Psoas muscle (tissue), 8 donors: Measurements from ENCODE around the gene MAGI2. TPM values are rescaled to one million over a fixed set of nuclear protein-coding genes. Genes with fewer than 3 reads are reported as not detected.

Experiments
- ATAC-seq, 4 donors: fragments of 200-7000 bp; cut with Tn5 transposase; one replicate each; pipeline ENCODE4 v1.9.1; 2020; ENCODE audit warnings: moderate library complexity in 3 of 4, mild to moderate bottlenecking in 2 of 4
- DNase-seq, 2 donors: peaks; one replicate each; pipeline ENCODE4 v3.0.0-alpha.2; 2020
- H3K27ac ChIP-seq: fragments of 200-600 bp; one replicate; pipeline ENCODE4 v1.8.0; 2022
- H3K27me3 ChIP-seq, 3 donors: fragments of 200-600 bp in 1 of 3; one replicate each; pipeline versions ENCODE4 v1.6.1 to v1.8.0; 2013 to 2022; ENCODE audit warnings: low read length in 2 of 3, mild to moderate bottlenecking in 2 of 3, moderate library complexity in 1 of 3; ENCODE audit not compliant: insufficient read depth in 3 of 3
- H3K36me3 ChIP-seq, 2 donors: fragments of 200-600 bp in 1 of 2; one replicate each; pipeline versions ENCODE4 v1.6.1 to v1.8.0; 2013 to 2022; ENCODE audit warnings: low read depth in 1 of 2, mild to moderate bottlenecking in 1 of 2, moderate library complexity in 1 of 2; ENCODE audit not compliant: insufficient read depth in 1 of 2
- H3K4me1 ChIP-seq: fragments of 200-600 bp; one replicate; pipeline ENCODE4 v1.8.0; 2022
- H3K4me3 ChIP-seq: fragments of 200-600 bp; one replicate; pipeline ENCODE4 v1.8.0; 2022; ENCODE audit warnings: mild to moderate bottlenecking
- H3K9me3 ChIP-seq: fragments of 200-600 bp; one replicate; pipeline ENCODE4 v1.8.0; 2022
- WGBS, 3 donors: extraction: QIAGEN DNeasy Blood & Tissue Kit; methylation state at CpG; one replicate each; pipeline versions ENCODE4 v1.1.6 to v1.1.7; 2013; 5-methylcytosine and 5-hydroxymethylcytosine counted together
- intact Hi-C, 2 donors: fragments of 100-400 bp; cut with DNase I; formaldehyde crosslinking; loops; one replicate each; pipeline versions ENCODE4 v1.11.0 to v1.14.2; 2022
- polyA plus RNA-seq, 3 donors: library from polyadenylated mRNA; stranded (reverse); fragments of 200-250 nt; gene quantifications; one replicate each; pipeline ENCODE4 v1.2.3, GENCODE V29; 2013
- total RNA-seq, 4 donors: library from RNA; stranded (reverse); fragmentation: NEBNext Ultra II Directional in 2 of 4; extraction: Animal tissue kit (Norgen Biotek cat#: 25700) in 2 of 4; gene quantifications; one replicate each; pipeline versions ENCODE4 v1.2.1 to v1.2.4, GENCODE V29; 2021 to 2023
- TF ChIP-seq, protein P1 (sequence below): fragments of 200-600 bp; IDR thresholded peaks from one replicate; pipeline ENCODE4 v1.8.0; 2022; ENCODE audit warnings: antibody characterized with exemption
- donor health status: healthy with polysubstance abuse.
- donor health status: DM: no; HTN: no; CAD: no; lungs with moderate emphysema.
- donor health status: Bipolar disorder and iron deficiency.
- donor health status: healthy.
- donor health status: DM: yes; HTN: yes; CAD: no.
- donor health status: DM: no; HTN: no; CAD: no.
- donor health status: DM: no; HTN: no; CAD: no.
- donor health status: DM: yes; HTN: yes; CAD: no.

Gene MAGI2
- total and polyA plus RNA-seq, 7 donors: 0.46 to 2.5 (median 1.4) TPM

DNA sequence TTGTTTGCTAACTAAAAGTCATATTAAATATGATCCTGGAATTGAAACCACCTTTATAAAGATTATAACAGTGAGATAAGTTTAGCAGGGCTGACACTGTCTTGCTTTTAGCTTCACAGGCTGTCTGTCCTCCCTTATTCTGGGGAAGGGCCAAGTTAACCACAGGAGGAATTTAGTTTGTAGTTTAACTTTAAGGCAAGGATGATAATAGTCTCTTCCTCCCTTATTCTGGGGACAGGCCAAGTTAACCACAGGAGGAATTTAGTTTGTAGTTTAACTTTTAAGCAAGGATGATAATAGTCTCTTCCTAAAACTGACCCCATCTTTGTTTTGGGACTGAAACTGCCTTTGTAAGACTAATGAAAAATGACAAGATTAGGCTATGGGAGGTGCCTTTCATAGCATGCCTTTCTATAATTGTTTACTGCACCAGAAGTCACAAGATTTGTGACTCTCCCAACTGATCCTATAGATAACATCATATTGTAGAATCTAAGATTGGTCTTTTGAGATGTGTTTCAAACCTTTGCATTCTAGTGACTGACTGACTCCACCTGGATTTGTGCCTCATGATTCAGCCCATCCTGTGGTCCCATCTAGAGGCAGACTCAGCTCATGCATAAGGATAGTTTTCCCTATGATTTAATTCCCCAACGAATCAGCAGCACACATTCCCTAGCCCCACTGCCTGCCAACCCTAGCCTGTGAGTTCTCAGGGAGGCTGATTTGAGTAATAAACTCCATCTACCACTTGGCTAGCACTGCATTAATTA is 212.0 kb downstream of the MAGI2 start:
- H3K27me3 ChIP-seq: no peaks in the 10 kb centered on the region
- no peaks in the 10 kb centered on the region for H3K4me1 ChIP-seq
- no peaks in the 10 kb centered on the region for H3K9me3 ChIP-seq
- no peaks in the 10 kb centered on the region for H3K36me3 ChIP-seq
- H3K4me3 ChIP-seq: no peak overlapping the region
- WGBS, 3 donors: 56 to 68% (median 64%) methylated on average over 1 of the region's 1 CpG
- no peak overlapping the region for H3K27ac ChIP-seq
- intact Hi-C loops: no loop called here
- TF ChIP-seq, protein P1, sequence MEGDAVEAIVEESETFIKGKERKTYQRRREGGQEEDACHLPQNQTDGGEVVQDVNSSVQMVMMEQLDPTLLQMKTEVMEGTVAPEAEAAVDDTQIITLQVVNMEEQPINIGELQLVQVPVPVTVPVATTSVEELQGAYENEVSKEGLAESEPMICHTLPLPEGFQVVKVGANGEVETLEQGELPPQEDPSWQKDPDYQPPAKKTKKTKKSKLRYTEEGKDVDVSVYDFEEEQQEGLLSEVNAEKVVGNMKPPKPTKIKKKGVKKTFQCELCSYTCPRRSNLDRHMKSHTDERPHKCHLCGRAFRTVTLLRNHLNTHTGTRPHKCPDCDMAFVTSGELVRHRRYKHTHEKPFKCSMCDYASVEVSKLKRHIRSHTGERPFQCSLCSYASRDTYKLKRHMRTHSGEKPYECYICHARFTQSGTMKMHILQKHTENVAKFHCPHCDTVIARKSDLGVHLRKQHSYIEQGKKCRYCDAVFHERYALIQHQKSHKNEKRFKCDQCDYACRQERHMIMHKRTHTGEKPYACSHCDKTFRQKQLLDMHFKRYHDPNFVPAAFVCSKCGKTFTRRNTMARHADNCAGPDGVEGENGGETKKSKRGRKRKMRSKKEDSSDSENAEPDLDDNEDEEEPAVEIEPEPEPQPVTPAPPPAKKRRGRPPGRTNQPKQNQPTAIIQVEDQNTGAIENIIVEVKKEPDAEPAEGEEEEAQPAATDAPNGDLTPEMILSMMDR: no peak
- DNase-seq: no peak
- no peak for ATAC-seq

DNA sequence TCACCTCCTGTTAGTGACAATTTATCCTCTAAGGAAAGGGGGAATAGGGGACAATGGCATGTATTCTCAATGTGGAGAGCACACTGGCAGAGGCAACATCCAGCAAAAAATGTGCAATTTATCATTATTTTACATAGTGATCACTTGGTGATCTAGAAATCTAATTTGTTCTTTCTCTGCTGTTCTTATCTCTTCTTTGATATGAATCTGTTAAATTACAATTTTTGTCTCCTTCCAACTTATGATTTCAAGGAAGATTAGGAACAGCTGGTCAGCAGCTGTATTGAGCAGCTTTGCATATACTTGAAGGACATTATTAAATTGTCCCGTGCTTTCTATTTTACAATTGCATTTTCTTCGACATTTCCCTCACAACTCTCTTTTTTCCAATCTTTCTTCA is 213.1 kb downstream of the MAGI2 start:
- H3K36me3 ChIP-seq: no peaks in the 10 kb centered on the region
- H3K4me1 ChIP-seq: no peaks in the 10 kb centered on the region
- TF ChIP-seq, protein P1: no peak
- DNase-seq (no peak), ATAC-seq (no peak)
- no peaks in the 10 kb centered on the region for H3K27me3 ChIP-seq
- 22 to 30% (median 23%) methylated on average over 2 of the region's 2 CpGs for whole genome bisulfite sequencing, 3 donors
- intact Hi-C loops: no loop called here
- no peaks in the 10 kb centered on the region for H3K9me3 ChIP-seq
- no peak overlapping the region for H3K4me3 ChIP-seq
- H3K27ac ChIP-seq: no peak overlapping the region

DNA sequence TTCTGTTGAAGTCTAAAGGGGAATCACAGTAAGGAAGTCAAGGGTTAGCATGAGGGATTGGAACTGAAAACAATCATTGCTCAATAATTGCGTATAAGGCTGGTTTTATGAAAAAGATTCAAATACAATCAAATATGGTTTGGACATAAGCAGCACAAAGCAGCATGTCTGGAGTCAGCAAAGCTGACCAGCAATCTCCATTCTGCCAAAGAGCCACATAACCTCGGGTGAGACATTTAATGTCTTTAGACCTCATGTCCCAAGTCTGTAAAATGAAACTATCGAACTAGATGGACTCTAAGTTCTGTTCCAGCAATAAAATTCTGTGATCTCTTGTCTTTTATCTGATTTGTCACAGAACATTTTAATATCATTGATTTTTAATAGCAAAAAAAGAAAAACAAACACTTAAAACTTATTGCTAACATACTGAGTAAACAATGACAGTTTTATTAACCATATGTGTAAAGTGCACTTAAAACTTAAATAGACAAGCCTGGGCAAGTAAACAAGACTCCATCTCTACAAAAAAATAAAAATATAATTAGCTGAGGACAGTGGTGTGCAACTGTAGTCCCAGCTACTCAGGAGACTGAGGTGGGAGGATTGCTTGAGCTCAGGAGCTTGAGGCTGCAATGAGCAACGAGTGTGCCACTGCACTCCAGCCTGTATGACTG is 217.0 kb downstream of the MAGI2 start:
- Histone ChIP-seq H3K27me3 (no peaks in the 10 kb centered on the region), H3K4me1 (no peaks in the 10 kb centered on the region), H3K36me3 (no peaks in the 10 kb centered on the region), H3K4me3 (no peak overlapping the region), H3K27ac (no peak overlapping the region), H3K9me3 (no peaks in the 10 kb centered on the region)
- ATAC-seq (no peak), DNase-seq (no peak)
- TF ChIP-seq, protein P1: no peak
- intact Hi-C loops: no loop called here
- whole genome bisulfite sequencing, 3 donors: 69 to 82% (median 72%) methylated on average over 4 of the region's 4 CpGs

DNA sequence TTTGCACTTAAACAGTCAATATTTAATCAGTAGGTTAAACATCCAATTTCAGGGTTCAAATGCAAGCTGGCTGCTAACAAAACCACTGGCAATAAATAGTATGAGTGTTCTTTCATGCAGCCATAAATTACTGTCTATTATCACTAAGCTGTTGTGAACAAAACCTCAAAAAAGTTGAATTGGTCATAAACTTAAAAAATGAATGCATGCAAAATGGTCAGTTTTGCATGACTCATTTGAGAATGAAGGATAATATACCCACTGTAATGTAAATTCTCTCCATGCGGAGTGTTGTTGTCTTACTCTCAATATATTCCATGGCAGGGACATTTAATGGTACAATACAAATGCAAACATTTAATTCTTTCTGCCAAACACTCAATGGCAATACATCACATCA is 226.4 kb downstream of the MAGI2 start:
- WGBS, 3 donors: 78 to 85% (median 82%) methylated on average over 1 of the region's 1 CpG
- no peak for ATAC-seq
- TF ChIP-seq, protein P1: no peak

More for the DNA sequence above, 226.4 kb downstream of the MAGI2 start:
- Histone ChIP-seq H3K36me3 (no peaks in the 10 kb centered on the region), H3K9me3 (no peaks in the 10 kb centered on the region), H3K4me1 (no peaks in the 10 kb centered on the region), H3K27me3 (no peaks in the 10 kb centered on the region), H3K27ac (no peak overlapping the region), H3K4me3 (no peak overlapping the region)
- DNase-seq: no peak
- intact Hi-C loops: no loop called here
